ENCODE measurements around the gene KIAA0825. TPM values are rescaled to one million over a fixed set of nuclear protein-coding genes. Genes with fewer than 3 reads are reported as not detected.

Gene KIAA0825
- total and polyA plus RNA-seq, 2 of the 8 experiments (the other 6 are each of a cell fraction or from before 2014, with no cell fraction given): 0.60 to 1.0 TPM

GRCh38 chr5:94359880-94360279 is 258.5 kb downstream of the KIAA0825 start:
- Histone ChIP-seq H4K5ac (ENCODE audit: insufficient read length, low read depth, low read length) (no peak overlapping the region), H3K27me3 (replicated peaks in 1 of 4; ENCODE audit: control insufficient read depth in 3 of 4, extremely low read depth in 1 of 4, insufficient read depth in 3 of 4, low read length in 3 of 4) (no peaks in the 10 kb centered on the region), H3K23me2 (ENCODE audit: low read depth, low read length) (peaks cover 2% of the 10 kb centered on the region; the same call in 1 of the 2 replicates), H4K8ac (ENCODE audit: extremely low read depth, insufficient read depth, low read length) (no peak overlapping the region), H3K4me3 (ENCODE audit: extremely low read depth in 1 of 4, insufficient read depth in 2 of 4, low read depth in 3 of 4, low read length in 4 of 4) (peak overlapping the region; percentile 53 to 71 (median 66); a peak in 6 of 8 replicates), H3K23ac (ENCODE audit: insufficient read length) (peak overlapping the region; percentile 99), H3K14ac (ENCODE audit: insufficient read length) (no peak overlapping the region), H2BK12ac (ENCODE audit: low read depth, low read length) (no peak overlapping the region), H3K4me1 (replicated peaks in 1 of 4; ENCODE audit: control insufficient read depth in 3 of 4, insufficient read depth in 4 of 4, low read length in 3 of 4) (peaks cover 2 to 30% (median 7%) of the 10 kb centered on the region in 4 experiments; a peak in 5 of 7 replicates), H3K79me1 (ENCODE audit: low read depth, low read length) (no peaks in the 10 kb centered on the region), H4K91ac (replicated peaks; ENCODE audit: insufficient read length, low read length) (peak overlapping the region; percentile 48), H4K20me1 (replicated peaks in 1 of 2; ENCODE audit: control insufficient read depth in 1 of 2, insufficient read depth in 2 of 2, low read length in 2 of 2) (no peaks in the 10 kb centered on the region), H3K27ac (ENCODE audit: low read depth, low read length) (peak overlapping the region; percentile 65; the same call in 1 of the 2 replicates), H3K56ac (replicated peaks; ENCODE audit: insufficient read length, low read depth, low read length) (peak overlapping the region; percentile 11), H2BK120ac (replicated peaks; ENCODE audit: low read depth, low read length) (peak overlapping the region; percentile 93), H3K9ac (replicated peaks in 1 of 4; ENCODE audit: extremely low read depth in 1 of 4, low read depth in 3 of 4, low read length in 3 of 4) (no peak overlapping the region; a peak in 3 of 7 replicates), H3K9me3 (ENCODE audit: insufficient read depth in 2 of 2, low read depth in 1 of 2, low read length in 1 of 2) (no peaks in the 10 kb centered on the region), H3K4me2 (ENCODE audit: insufficient read depth in 1 of 2, low read depth in 2 of 2, low read length in 2 of 2) (peak overlapping the region; percentile 71 to 80), H2BK5ac (ENCODE audit: low read depth, low read length) (peak overlapping the region; percentile 5; the same call in 1 of the 2 replicates), H3K18ac (ENCODE audit: extremely low read depth, low read length) (peak overlapping the region; percentile 62; the same call in 1 of the 2 replicates), H2AFZ (ENCODE audit: low read length) (no peak overlapping the region), H2AK5ac (ENCODE audit: low read depth, low read length) (no peak overlapping the region), H3K36me3 (ENCODE audit: control insufficient read depth in 2 of 4, insufficient read depth in 4 of 4, low read length in 3 of 4) (peaks cover 0 to 10% (median 4%) of the 10 kb centered on the region in 4 experiments; a peak in 3 of 8 replicates), H2BK20ac (ENCODE audit: low read length) (no peak overlapping the region), H3K4ac (replicated peaks; ENCODE audit: insufficient read length, low read depth, low read length) (no peak overlapping the region), H2BK15ac (ENCODE audit: low read length) (no peak overlapping the region), H3K79me2 (ENCODE audit: control insufficient read depth in 1 of 2, insufficient read depth in 2 of 2, low read length in 2 of 2) (peaks cover 15 to 59% of the 10 kb centered on the region in 2 experiments)
- DNase-seq (ENCODE audit: low read depth in 1 of 2, low spot score in 2 of 2) (no peak), FAIRE-seq (no peak)
- WGBS, 2 experiments (ENCODE audit: extremely low coverage in 1 of 2, insufficient coverage in 1 of 2, insufficient read length in 1 of 2, insufficient replicate concordance in 2 of 2, low coverage in 1 of 2, low lambda C conversion rate in 2 of 2, missing lambda C conversion rate in 1 of 2): 76% methylated on average over 3 of the region's 3 CpGs; no CpG with 5 or more reads in 1 of the 2 experiments
- no peak for TF ChIP-seq ZNF274 (IDR thresholded peaks at IDR 0.05; ENCODE audit: borderline replicate concordance, extremely low read depth, low read length)
- TF ChIP-seq BCL11A (IDR thresholded peaks at IDR 0.05; ENCODE audit: low read depth in 2 of 2, low read length in 2 of 2): no peak
- no peak for TF ChIP-seq JUND (IDR thresholded peaks at IDR 0.05; ENCODE audit: low read length)
- TF ChIP-seq HDAC6 (IDR thresholded peaks at IDR 0.05; ENCODE audit: low read depth, low read length): no peak
- TF ChIP-seq FOSL1 (IDR thresholded peaks at IDR 0.05; ENCODE audit: insufficient read depth, low read depth, low read length): no peak
- no peak for TF ChIP-seq CBX8 (IDR thresholded peaks at IDR 0.05; ENCODE audit: borderline replicate concordance, low read depth, low read length)
- TF ChIP-seq TAF7 (optimal IDR thresholded peaks at IDR 0.05; ENCODE audit: borderline replicate concordance, low read depth, low read length): peak; percentile 12
- no peak for TF ChIP-seq SIX5 (IDR thresholded peaks at IDR 0.05; ENCODE audit: low read depth, low read length)
- peak in 1 of 2 experiments; percentile 52; a peak in 1 of 3 replicates for TF ChIP-seq POLR2A (IDR thresholded peaks at IDR 0.05; ENCODE audit: control extremely low read depth in 1 of 2, low read depth in 2 of 2, low read length in 2 of 2)
- TF ChIP-seq NANOG (IDR thresholded peaks at IDR 0.05; ENCODE audit: insufficient read depth, low read depth, low read length, poor library complexity, severe bottlenecking): no peak
- no peak for TF ChIP-seq RFX5 (IDR thresholded peaks at IDR 0.05; ENCODE audit: borderline replicate concordance, low read depth, low read length)
- TF ChIP-seq CBX5 (IDR thresholded peaks at IDR 0.05; ENCODE audit: low read depth, low read length): no peak
- CTCF ChIA-PET (ENCODE audit: partially characterized antibody): no interaction called here
- POLR2A ChIA-PET (ENCODE audit: partially characterized antibody): interaction anchor here (1.2 to 1.7 kb wide), 2 partner anchors 9 to 26 kb away, joined by 3 to 6 read pairs; no protein-coding TSS in a partner anchor
